HG03575 (cell line): Measurements from ENCODE around the gene GCHFR.

Experiments used
- ATAC-seq: cut with Tn5 transposase; IDR thresholded peaks from one replicate; pipeline ENCODE4 v1.9.1; 2021; ENCODE audit not compliant: unreplicated experiment, insufficient number of reproducible peaks, low FRiP score; ENCODE audit errors: extremely low read depth

Gene GCHFR

DNA sequence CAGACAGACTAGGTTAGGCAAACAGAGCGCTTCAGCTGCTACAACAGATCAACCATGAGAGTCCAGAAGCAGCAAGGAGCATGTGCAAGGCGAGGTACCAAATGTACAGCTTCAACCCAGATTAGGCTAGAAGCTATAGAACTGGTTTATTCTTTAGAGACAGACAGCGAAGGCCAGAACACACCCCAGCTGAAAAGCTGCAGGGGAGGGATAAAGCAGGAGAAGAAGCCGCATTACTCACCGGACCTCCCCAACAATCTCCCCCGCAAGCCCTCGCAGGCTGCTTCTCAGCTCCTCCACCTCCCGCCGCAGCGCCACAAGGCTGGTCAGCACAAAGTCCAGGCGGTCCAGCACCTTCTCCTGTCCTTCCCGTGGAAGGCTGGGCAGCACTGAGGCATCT lies 12.1 kb upstream of the GCHFR start:
- ATAC-seq, result no peak

DNA sequence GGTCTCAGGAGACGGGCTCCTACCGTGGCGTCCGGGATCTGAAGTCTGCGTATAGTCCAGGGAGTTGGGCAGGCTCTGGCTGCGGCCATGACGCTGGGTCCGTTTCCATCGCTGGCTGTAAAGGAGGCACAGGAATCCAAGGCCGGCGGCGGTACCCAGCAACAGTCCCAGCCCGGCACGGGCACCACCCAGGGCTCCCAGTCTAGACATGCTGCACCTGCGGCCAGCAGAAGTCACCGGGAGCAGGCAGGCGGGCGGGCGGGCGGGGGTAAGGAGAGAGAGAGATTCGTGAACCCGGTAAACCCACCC lies 9.3 kb upstream of the GCHFR start:
- no peak for ATAC-seq

DNA sequence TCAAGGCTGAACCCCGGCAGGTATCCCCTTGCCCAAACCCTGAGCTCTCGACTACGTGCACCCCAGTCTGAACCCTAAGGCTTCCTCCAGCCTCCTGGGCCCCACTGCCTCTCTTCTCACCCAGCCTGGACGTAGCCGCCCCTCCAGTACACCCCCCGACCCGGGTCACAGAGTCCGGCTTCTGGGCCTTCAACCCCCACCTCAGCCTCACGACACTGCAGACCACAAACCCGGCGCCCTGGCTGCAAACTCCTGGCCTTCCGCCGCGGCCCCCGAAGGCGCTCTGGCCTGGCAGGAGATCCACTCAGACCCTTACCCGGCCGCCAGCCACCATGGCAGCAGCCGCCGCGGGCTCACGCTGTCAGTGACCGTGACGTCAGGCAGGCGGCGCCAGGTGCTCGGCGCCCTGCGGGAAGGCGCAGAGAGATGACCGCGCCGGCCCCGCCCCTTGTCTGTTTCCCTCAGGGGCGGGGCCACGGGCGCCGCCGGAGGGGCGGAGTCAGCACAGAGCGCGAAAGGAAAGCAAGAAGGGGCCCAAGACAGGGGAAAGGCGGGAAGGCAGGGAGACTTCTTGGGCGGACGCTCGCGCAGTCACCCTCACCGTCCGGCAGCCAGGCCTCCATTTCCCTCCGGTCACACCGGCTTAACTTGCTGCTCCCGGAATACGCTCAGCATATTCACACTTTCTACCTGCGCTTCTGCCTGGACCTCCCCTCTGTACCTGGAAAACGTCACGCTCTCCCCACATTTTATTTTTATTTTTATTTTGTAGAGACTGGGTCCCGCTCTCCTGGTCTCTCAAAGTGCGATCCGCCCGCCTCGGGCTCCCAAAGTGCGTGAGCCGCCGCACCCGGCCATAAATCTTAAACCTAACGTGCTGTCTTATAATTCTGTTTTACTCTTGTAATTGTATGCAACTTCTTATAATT lies 8.7 kb upstream of the GCHFR start, which contains the start of gene RMDN3:
Gene RMDN3, minus strand, starts transcription at position 372 of the 929 bp plus-strand sequence. CDS start 471 bp downstream, outside the sequence.
- no peak for ATAC-seq

- no peak for ATAC-seq
These were observed 8.1 kb upstream of the GCHFR start for GRCh38 chr15:40755812-40756208.

DNA sequence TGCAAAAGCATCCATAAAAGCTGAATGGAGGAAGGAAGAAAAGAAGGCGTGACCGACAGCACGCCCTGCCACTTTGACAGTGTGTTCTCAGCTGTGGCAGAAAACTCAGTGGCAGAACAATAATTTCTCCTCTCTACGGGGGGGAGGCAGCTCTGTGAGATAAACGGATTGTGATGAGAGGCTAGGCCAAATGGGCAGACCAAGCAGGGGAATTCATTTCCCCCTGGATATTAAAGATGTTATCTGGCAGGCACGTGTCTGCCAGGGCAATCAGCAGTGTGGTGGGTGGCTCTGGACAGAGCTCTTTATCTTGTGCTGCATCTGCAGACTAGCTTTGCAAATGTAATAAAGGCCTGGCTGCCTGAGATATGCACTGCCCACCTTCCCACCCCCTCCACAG lies 6.9 kb upstream of the GCHFR start:
- ATAC-seq, result no peak

GRCh38 chr15:40759961-40760360 lies 3.9 kb upstream of the GCHFR start:
- no peak for ATAC-seq

DNA sequence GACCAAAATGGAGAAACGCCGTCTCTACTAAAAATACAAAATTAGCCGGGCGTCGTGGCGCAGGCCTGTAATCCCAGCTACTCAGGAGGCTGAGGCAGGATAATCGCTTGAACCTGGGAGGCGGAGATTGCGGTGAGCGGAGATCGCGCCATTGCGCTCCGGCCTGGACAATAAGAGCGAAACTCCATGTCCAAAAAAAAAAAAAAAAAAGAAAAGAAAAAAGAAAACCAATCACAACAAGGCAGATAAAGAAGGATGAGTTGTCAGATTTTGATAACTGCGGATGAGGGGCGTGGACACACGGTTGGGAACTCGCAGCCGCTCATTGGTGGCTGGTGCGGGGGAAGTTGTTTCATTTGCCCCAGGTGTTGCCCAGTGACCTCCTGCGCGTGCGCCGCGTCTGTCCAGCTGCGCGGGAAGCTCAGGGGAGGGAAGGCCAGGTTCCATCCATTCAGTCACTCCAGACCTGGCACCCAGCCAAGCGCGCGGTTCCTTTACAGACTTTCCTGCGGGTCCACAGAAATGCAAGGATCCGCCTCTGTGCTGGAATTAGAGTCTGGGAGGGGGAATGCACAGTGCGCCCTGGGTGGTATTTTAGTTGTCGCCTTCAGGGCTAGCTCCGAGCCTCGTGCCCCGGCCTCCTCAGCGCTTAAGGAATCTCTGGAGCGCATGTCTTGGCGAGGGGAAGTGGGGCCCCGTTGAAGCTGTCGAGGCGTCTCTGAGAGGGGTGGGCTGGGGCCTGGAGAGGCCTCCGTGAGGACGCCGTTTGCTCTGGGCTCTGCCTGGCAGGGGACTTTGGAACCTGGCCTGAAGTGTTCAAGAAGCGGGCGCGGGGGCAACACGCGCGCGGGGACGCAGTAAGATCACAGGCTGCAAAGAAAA lies 708 bp upstream of the GCHFR start:
- no peak for ATAC-seq

GRCh38 chr15:40764629-40765103 lies 798 bp downstream of the GCHFR start:
- no peak for ATAC-seq

- ATAC-seq, result no peak
These were observed 2.4 kb downstream of the GCHFR start for GRCh38 chr15:40766194-40766815.

DNA sequence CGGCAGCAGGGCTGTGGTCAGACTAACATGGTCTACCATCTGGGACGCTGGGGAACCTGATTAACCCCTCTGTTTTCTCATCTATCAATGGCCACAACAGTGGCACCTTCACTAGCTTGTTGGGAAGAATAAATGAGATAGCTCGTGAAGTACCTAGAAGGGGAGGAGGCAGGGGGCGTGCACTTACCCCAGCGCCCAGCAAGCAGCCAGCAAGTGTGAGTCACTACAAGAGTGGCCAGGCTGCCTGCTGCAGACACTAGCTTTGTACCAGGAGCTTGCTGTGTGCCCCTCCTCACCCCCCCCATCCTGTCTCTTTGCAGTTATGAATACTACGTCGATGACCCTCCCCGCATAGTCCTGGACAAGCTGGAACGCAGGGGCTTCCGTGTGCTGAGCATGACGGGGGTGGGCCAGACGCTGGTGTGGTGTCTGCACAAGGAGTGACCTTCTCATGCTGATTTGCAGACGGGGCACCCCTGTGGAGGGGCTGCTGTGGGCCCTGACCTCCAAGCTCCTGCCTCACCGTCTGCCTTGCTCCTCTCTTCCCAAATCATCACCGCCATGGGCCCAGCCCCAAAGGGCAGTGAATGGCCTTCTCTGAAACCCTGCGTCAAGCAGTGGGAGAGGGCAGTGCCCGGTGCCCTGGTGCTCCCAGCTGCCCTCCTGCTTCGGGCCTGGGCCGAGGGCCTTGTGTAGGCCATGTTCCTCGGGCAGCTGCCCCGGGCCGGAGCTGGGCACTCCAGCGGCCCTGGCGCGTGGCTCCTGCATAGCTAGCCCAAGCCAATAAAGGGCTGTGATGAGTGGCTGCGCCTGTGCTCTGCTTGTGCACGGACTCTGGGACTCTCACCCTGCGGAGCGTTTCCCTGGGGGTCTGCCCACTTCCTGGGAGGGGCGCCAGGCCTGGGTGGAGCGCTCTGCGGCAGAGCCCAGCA lies 3.3 kb downstream of the GCHFR start:
- ATAC-seq, result no peak

DNA sequence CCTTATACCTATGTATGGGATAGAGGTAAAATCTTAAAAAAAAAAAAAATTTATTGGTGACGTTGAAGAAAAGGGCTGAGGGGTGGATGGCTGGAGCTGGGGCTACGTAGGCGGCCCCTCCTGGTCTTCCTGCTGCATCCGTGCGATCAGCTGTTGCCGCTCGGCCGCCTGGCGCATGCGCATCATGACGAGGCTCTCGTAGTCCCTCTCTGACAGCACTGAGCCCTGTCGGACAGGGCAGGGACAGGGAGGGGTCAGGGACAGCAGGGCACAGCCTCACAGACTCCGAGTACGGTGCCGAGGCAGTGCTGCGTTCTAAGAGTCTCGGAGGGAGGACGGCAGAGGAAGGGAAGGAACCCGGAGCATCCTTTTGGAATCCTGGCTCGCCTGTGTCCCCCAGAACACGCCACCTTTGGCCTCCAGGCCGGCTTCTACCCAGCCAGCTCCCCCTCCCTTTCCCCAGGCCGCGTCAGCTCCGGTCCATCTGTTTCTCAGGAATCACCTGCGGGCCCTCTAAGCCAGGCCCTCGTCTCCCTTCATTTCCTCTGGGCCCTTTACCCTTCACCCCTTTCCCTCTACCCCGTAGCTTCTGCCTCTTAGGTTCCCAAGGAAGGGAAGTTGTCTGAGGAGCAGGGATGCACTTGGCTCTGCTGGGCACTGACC lies 4.1 kb downstream of the GCHFR start:
- ATAC-seq, result no peak

DNA sequence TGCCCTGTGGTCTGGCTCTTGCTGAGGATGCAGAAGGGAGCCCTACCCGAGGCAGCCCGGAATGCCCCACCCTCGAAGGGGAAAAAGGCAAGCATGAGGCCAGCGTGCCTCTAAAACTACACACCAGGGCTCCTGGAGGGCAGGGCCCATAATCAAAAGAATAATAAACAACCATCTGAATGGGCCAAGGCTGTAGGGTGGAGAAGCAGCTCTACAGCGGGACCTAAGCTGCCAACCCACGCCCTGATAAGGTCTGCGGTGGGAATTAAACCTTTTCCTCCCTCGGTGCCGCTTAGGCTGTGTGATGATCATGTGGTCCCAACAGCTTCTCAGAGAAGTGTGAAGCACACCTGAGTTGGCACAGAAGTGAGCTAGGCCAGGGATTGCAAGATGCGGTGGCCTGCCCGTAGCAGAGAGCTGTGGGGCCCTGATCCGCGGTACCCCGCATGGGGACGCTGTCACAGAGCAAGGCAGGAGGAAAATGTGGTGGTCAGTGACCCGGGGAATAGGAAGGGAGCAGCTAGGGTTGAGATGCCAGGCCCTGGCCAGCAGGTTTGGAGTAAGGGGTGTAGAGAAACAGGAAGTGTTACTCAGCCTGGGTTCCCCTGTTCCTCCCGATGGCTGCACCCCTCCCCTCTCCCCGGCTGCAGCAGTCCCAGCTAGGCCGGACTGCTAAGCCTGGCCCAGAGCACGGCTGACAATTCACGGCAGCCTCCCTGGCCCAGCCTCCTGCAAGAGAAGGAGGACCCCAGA lies 4.8 kb downstream of the GCHFR start:
- no peak for ATAC-seq

DNA sequence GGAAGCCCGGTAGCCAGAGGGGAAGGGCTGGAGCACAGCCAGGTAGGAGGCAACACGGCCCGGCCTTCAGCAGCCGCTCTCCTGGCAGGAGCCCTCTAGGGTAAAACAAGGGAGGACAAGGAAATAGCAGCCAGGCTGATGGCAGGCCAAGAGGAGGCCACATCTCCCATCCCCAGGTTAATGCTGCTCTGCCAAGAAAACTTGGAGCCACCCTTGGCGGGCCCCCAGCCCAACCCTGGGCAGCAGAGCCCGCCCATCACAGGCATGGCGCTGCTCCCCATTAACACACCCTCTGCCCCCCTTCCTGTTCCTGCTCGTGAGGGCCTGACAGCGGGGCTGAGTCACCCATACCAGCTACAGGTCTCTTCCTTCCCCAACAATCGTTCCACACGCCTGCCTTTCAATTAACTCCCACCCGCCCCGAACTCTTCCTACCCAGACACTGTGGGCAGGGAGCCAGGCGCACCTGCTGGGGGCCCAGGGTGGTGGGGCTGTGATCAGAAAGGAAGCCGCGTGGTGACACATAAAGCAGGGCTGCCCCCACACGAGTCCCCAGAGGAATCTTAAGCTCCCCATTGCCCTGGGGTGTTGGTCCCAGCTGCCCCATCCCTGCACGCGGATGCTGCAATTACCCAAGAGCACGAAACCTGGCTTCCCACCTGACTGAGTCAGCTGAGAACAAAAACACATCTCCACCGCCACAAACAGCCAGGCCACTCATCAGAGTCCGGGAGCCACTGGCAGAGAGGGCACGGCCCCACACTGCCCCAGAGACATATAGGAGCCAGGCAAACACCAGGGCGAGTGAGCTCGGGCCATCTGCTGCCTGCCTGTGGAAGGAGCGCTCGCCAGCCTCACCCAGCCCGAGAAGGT lies 5.6 kb downstream of the GCHFR start, which contains the start of gene C15orf62:
Gene C15orf62, plus strand, starts transcription at position 707 of the 873 bp plus-strand sequence. CDS start 516 bp downstream, outside the sequence.
- no peak for ATAC-seq

- no peak for ATAC-seq
These were observed 6.4 kb downstream of the GCHFR start for GRCh38 chr15:40770147-40770721.

DNA sequence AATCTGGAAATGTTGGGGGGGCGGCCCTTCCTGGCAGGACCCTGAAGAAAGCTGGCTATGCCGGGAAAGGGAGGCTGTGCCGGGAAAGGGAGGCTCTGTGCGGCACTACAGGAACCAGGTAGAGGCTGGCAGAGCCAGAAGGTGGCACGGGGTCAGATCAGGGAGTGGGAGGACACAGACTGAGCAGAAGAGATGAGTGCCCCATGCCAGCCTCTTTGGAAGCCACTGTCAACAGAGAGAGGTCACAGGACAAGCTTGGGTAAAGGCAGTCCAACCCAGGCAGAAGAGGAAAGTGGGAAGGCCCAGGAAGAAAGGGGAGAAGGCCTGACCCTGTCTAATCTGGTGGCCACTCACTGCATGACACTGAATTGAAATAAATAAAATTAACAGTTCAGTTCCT lies 7.4 kb downstream of the GCHFR start:
- ATAC-seq, result no peak

DNA sequence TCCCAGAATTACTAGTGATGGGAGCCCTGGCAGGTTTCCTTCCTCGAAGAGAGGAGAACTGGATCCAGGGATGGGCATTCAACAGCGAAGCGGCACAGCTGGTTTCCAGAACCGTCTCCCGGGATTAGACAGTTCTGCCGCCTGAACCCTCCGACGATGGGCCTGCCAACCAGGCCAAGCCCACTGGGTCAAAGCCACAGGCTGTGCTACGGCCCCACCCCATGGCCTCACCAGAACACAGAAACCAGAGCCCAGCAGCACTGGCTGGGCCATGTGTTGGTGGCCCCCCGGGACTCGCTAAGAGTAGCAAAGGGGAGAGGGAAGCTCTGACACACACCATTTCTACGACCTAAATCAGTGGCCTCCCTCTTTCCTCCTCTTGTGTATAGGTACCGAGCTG lies 8.1 kb downstream of the GCHFR start:
- no peak for ATAC-seq
